Activated CD4-positive, alpha-beta T cell treated with anti-CD3 and anti-CD28 coated beads, Interleukin-2, amount 10 ng/mL, durations not matched to agents 24 days and 14 days (primary cell): ENCODE measurements around the gene SP3. TPM values are rescaled to one million over a fixed set of nuclear protein-coding genes. Genes with fewer than 3 reads are reported as not detected.

Experiments
- DNase-seq: peaks from one replicate; pipeline ENCODE4 v3.0.0; 2022
- H3K27ac Mint-ChIP-seq: one replicate; pipeline ENCODE4 v1.8.0; 2022; ENCODE audit warnings: mild to moderate bottlenecking, mixed read lengths
- H3K27me3 Mint-ChIP-seq: one replicate; pipeline ENCODE4 v1.8.0; 2022; ENCODE audit warnings: mixed read lengths
- H3K36me3 Mint-ChIP-seq: one replicate; pipeline ENCODE4 v1.8.0; 2022; ENCODE audit warnings: low read depth, mild to moderate bottlenecking, mixed read lengths
- H3K4me1 Mint-ChIP-seq: one replicate; pipeline ENCODE4 v1.8.0; 2021; ENCODE audit warnings: mixed read lengths
- H3K4me3 Mint-ChIP-seq: one replicate; pipeline ENCODE4 v1.8.0; 2022; ENCODE audit warnings: mild to moderate bottlenecking, moderate library complexity, mixed read lengths
- H3K9me3 Mint-ChIP-seq: one replicate; pipeline ENCODE4 v1.8.0; 2021; ENCODE audit warnings: mixed read lengths
- intact Hi-C: fragments of 100-400 bp; cut with micrococcal nuclease; formaldehyde crosslinking; loops from one replicate; pipeline ENCODE4 v1.15.1; 2023
- total RNA-seq: library from RNA; stranded (reverse); gene quantifications from 2 replicates; pipeline ENCODE4 v1.2.3, GENCODE V29; 2022

SP3 gene
- total RNA-seq, 1 donor from 2014 or later: 99.9 TPM

GRCh38 chr2:174003720-174004695 lies 38.8 kb upstream of the SP3 start:
- H3K4me3 Mint-ChIP-seq: no peak overlapping the region
- DNase-seq: no peak
- no peaks in the 10 kb centered on the region for H3K36me3 Mint-ChIP-seq
- H3K4me1 Mint-ChIP-seq: peaks cover 3% of the 10 kb centered on the region
- intact Hi-C loops: no loop called here
- peaks cover 5% of the 10 kb centered on the region for H3K27me3 Mint-ChIP-seq
- H3K27ac Mint-ChIP-seq: no peak overlapping the region
- H3K9me3 Mint-ChIP-seq: no peaks in the 10 kb centered on the region

- Mint-ChIP-seq H3K27me3 (peaks cover 7% of the 10 kb centered on the region), H3K9me3 (no peaks in the 10 kb centered on the region), H3K27ac (no peak overlapping the region), H3K4me3 (no peak overlapping the region), H3K4me1 (peaks cover 3% of the 10 kb centered on the region), H3K36me3 (no peaks in the 10 kb centered on the region)
- no peak for DNase-seq
- intact Hi-C loops: no loop called here
Observed at GRCh38 chr2:174002679-174003078, 37.5 kb upstream of the SP3 start.

- Mint-ChIP-seq H3K9me3 (no peaks in the 10 kb centered on the region), H3K27ac (no peak overlapping the region), H3K4me3 (no peak overlapping the region), H3K4me1 (peaks cover 7% of the 10 kb centered on the region), H3K27me3 (peaks cover 7% of the 10 kb centered on the region), H3K36me3 (no peaks in the 10 kb centered on the region)
- DNase-seq: no peak
- intact Hi-C loops: no loop called here
Observed at GRCh38 chr2:174001107-174001506, 35.9 kb upstream of the SP3 start.

DNA sequence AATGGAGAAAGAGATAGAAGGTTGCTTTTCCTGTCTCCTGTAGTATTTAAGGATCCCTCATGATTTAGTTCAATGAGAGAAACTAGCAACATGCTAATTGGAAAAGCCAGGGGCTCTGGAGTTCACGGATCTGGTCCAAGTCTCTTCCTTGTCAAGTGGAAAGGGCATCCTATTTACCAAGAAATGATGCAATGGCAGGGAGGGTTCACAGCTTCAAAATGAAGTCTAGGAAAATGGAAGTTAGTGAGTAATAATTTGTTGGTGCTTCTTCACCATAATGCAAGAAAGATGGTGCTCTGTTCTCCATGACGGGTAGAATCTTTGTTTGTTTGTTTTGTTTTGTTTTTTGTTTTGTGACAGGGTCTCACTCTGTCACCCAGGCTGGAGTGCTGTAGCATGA lies 34.6 kb upstream of the SP3 start:
- no peak for DNase-seq
- Mint-ChIP-seq H3K36me3 (no peaks in the 10 kb centered on the region), H3K4me1 (peaks cover 6% of the 10 kb centered on the region), H3K27ac (no peak overlapping the region), H3K27me3 (peaks cover 10% of the 10 kb centered on the region), H3K9me3 (no peaks in the 10 kb centered on the region), H3K4me3 (no peak overlapping the region)
- intact Hi-C loops: no loop called here

DNA sequence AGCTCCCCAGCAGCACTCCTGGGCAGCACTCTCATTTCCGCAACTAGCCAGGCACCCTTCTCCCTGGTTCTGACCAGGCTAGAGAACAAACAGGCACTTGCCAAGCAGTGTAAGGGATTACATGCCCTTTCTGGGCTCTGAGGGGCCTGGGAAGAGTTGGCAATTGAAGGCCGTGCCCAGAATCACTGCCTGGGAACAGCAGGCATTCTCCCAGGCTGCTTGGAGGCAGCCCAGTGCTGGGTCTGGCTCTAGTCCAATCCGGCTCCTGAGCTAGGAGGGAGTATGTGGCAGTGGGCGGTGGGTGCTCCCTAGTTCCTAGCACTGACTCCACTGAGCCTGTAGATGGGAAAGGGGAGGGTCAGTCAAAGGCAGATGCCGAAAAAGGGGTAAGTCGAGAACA lies 34.1 kb upstream of the SP3 start:
- Mint-ChIP-seq H3K4me1 (peaks cover 6% of the 10 kb centered on the region), H3K27me3 (peaks cover 13% of the 10 kb centered on the region), H3K4me3 (no peak overlapping the region), H3K9me3 (no peaks in the 10 kb centered on the region), H3K36me3 (no peaks in the 10 kb centered on the region), H3K27ac (no peak overlapping the region)
- intact Hi-C loops: no loop called here
- no peak for DNase-seq

- no peak overlapping the region for H3K4me3 Mint-ChIP-seq
- DNase-seq: no peak
- H3K4me1 Mint-ChIP-seq: peaks cover 6% of the 10 kb centered on the region
- no peaks in the 10 kb centered on the region for H3K9me3 Mint-ChIP-seq
- no peak overlapping the region for H3K27ac Mint-ChIP-seq
- H3K27me3 Mint-ChIP-seq: peaks cover 19% of the 10 kb centered on the region
- intact Hi-C loops: no loop called here
- H3K36me3 Mint-ChIP-seq: no peaks in the 10 kb centered on the region
Observed at GRCh38 chr2:173998386-173998785, 33.2 kb upstream of the SP3 start.

DNA sequence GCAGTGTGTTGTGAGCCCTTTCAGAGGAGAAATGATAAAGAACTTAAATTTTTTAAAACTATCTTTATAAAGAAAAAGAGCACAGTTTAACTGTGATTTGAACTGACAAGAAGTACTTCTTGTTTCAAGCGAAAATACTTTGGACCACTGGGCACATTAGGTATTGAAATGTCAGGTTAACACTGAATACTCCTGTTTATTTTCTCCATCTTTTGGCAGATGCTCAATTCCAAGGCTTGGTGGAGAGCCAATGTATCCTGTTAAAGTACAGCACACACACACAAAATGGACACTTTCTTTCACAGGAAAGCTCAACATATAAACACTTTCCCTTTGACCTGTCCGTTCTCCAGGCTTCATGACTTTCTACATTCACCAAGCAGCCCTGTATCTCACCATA lies 32.6 kb upstream of the SP3 start:
- Mint-ChIP-seq H3K27ac (no peak overlapping the region), H3K4me3 (no peak overlapping the region), H3K4me1 (peaks cover 6% of the 10 kb centered on the region), H3K9me3 (no peaks in the 10 kb centered on the region), H3K36me3 (no peaks in the 10 kb centered on the region), H3K27me3 (peaks cover 19% of the 10 kb centered on the region)
- DNase-seq: no peak
- intact Hi-C loops: no loop called here

- peaks cover 8% of the 10 kb centered on the region for H3K4me1 Mint-ChIP-seq
- no peaks in the 10 kb centered on the region for H3K36me3 Mint-ChIP-seq
- intact Hi-C loops: no loop called here
- no peak overlapping the region for H3K4me3 Mint-ChIP-seq
- H3K27me3 Mint-ChIP-seq: peaks cover 19% of the 10 kb centered on the region
- DNase-seq: no peak
- no peak overlapping the region for H3K27ac Mint-ChIP-seq
- no peaks in the 10 kb centered on the region for H3K9me3 Mint-ChIP-seq
Observed at GRCh38 chr2:173997269-173997668, 32.1 kb upstream of the SP3 start.

DNA sequence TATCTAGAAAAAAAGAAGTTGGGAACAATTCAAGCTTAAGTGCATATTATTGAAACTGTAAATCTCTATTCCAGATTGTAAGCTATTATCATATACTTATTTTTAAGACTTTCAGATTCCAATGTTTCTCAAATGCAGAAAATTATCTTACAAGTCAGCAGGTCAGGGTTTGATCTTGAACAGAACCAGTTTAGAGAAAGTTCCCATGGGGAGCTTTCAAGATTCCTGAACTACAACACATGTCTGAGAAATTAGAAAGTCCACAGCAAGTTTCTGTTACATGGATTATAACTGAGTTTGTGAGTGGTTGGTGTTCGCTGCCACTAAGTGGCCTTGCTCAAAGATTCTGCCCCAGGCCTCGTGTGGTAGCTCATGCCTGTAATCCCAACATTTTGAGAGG lies 31.6 kb upstream of the SP3 start:
- no peak overlapping the region for H3K27ac Mint-ChIP-seq
- H3K4me1 Mint-ChIP-seq: peaks cover 8% of the 10 kb centered on the region
- H3K27me3 Mint-ChIP-seq: peaks cover 18% of the 10 kb centered on the region
- intact Hi-C loops: no loop called here
- no peaks in the 10 kb centered on the region for H3K9me3 Mint-ChIP-seq
- no peak overlapping the region for H3K4me3 Mint-ChIP-seq
- DNase-seq: no peak
- no peaks in the 10 kb centered on the region for H3K36me3 Mint-ChIP-seq

DNA sequence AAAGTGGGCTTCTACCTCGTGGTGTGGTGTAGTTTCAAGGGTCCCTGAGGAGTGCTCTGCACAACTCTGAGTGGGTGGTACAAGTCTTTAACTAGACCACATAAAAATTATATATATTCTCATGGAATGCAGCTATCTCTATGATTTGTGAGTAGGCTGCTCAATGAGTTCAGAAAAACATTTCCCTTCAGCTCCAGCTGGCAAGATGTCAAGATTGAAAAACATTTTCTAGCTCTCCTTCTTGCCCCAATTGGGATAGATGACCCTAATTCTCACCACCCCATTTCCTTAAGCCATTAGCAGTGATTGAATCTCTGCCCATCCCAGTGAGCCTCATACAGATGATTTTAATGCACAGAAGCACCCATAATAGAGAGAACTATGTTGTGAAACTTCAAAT lies 28.3 kb upstream of the SP3 start:
- no peaks in the 10 kb centered on the region for H3K36me3 Mint-ChIP-seq
- no peak overlapping the region for H3K27ac Mint-ChIP-seq
- peaks cover 10% of the 10 kb centered on the region for H3K4me1 Mint-ChIP-seq
- no peak overlapping the region for H3K4me3 Mint-ChIP-seq
- DNase-seq: no peak
- H3K9me3 Mint-ChIP-seq: no peaks in the 10 kb centered on the region
- peaks cover 13% of the 10 kb centered on the region for H3K27me3 Mint-ChIP-seq
- intact Hi-C loops: no loop called here

DNA sequence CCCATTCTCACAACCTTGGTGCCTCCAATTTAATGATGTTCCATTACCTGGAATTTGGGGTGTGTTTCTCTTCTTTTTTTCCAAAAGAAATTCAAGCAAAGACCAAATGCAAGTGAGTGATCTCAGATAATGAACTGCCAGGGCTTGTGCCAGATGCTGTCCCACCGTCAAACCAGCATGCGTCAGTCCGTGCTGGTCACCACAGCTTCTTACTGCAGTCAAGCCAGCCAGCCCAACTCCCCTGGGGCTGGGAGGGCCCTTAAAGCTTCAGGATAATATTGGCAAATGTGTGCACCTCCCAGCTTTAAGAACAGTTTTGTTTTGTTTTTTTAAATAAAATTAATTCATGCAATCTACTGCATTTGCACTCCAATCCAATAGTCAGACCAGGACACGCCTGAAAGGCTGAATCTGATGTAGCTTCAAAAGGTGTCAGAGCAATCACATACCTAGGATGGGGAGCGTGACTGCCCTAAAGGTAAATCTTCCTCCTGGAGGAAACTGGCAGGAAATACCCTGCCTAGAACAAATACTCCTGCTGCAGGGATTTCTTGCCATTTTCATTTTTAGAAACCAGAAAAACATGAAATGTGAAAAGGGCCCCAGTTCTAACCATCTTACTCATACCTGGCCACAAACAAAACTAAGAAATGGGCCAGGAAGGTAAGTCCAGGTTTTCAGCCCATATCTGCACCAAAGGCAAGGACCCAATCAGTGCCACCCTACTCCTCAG lies 26.8 kb upstream of the SP3 start:
- intact Hi-C loops: no loop called here
- Mint-ChIP-seq H3K4me1 (peaks cover 10% of the 10 kb centered on the region), H3K36me3 (no peaks in the 10 kb centered on the region), H3K9me3 (no peaks in the 10 kb centered on the region), H3K27ac (no peak overlapping the region), H3K27me3 (peaks cover 13% of the 10 kb centered on the region), H3K4me3 (no peak overlapping the region)
- no peak for DNase-seq

DNA sequence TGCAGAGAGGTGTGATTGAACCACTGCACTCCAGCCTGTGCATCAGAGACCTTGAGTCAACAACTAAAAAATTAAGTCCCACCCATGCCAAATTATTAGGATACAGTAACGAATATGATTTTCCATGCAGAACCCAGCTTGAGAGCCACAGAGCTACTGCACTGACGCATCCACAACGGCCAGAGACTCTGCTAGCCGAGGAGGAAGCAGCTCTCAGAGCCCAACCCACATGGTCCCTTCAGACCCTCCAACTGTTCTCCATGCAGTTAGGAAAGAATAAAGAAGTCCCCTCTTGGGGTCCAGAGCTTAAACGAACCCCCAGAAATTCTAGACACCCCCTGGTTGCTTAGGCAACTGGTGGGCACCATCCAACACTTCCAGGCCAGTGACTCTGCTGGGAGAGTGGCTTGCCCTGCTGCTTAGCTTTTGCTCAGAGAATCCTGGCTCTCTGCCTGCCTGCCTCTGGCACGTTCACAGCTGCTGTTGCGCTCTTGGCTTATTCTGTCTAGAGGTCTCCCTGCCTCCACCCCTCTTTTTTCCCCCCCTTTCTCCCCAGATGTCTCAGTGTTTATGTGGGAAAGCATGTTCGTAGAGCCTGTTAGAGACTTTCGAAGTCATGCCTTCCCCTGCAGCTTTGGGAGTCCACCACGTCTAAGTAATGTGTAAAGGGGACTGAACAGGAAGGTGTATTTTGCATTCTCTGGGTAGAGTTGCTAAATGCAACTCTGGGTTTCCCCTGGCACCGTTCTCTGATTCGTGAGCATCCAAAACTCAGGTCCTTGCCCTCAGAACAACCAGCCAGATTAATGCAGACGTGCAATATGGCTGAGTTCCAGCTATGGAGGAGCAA lies 26.0 kb upstream of the SP3 start:
- peaks cover 13% of the 10 kb centered on the region for H3K27me3 Mint-ChIP-seq

GRCh38 chr2:173990245-173990644 lies 25.1 kb upstream of the SP3 start:
- Mint-ChIP-seq H3K27ac (no peak overlapping the region), H3K9me3 (no peaks in the 10 kb centered on the region), H3K4me1 (peaks cover 4% of the 10 kb centered on the region), H3K36me3 (no peaks in the 10 kb centered on the region), H3K27me3 (peaks cover 13% of the 10 kb centered on the region), H3K4me3 (no peak overlapping the region)
- intact Hi-C loops: no loop called here
- no peak for DNase-seq

More for the DNA sequence above, 26.0 kb upstream of the SP3 start:
- intact Hi-C loops: no loop called here
- Mint-ChIP-seq H3K36me3 (no peaks in the 10 kb centered on the region), H3K4me1 (peaks cover 6% of the 10 kb centered on the region), H3K9me3 (no peaks in the 10 kb centered on the region), H3K27ac (no peak overlapping the region), H3K4me3 (no peak overlapping the region)
- DNase-seq: no peak

DNA sequence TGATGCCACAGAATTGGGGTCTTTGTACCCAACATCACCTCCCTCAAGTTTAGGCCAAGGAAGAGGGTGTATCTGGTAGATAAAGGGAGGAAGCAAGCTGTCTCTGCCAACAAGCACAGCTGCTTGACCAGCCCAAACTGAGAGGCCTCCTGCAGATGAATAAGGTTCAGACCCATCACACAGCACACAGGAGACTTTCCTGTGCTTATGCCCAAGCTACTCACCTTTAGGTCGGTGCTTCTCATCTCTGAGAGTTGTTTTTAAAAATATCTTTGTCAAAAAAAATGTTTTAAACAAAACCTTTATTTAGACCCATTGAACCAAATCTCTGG lies 24.7 kb upstream of the SP3 start:
- intact Hi-C loops: no loop called here
- no peak overlapping the region for H3K4me3 Mint-ChIP-seq
- no peaks in the 10 kb centered on the region for H3K36me3 Mint-ChIP-seq
- peaks cover 12% of the 10 kb centered on the region for H3K27me3 Mint-ChIP-seq
- H3K27ac Mint-ChIP-seq: no peak overlapping the region
- no peak for DNase-seq
- no peaks in the 10 kb centered on the region for H3K9me3 Mint-ChIP-seq
- peaks cover 4% of the 10 kb centered on the region for H3K4me1 Mint-ChIP-seq
